ENCODE data around the gene FAM13A.

The FAM13A gene

GRCh38 chr4:88975958-88976774 is 80.8 kb downstream of the FAM13A start:
- Histone ChIP-seq H3K9me3 (ENCODE audit: low read length) (no peaks in the 10 kb centered on the region), H3K9ac (ENCODE audit: low read length) (no peak overlapping the region), H3K27me3 (ENCODE audit: control insufficient read depth in 1 of 2, insufficient read depth in 2 of 2, low read length in 2 of 2) (no peaks in the 10 kb centered on the region), H3K4me1 (ENCODE audit: insufficient read depth, low read length) (no peaks in the 10 kb centered on the region), H3K27ac (ENCODE audit: low read depth, low read length) (no peak overlapping the region), H3K4me3 (ENCODE audit: low read depth in 1 of 2, low read length in 2 of 2) (no peak overlapping the region), H3K36me3 (ENCODE audit: insufficient read depth, low read length) (no peaks in the 10 kb centered on the region)

- Histone ChIP-seq H3K27me3 (ENCODE audit: control insufficient read depth in 1 of 2, insufficient read depth in 2 of 2, low read length in 2 of 2) (no peaks in the 10 kb centered on the region), H3K4me3 (ENCODE audit: low read depth in 1 of 2, low read length in 2 of 2) (no peak overlapping the region), H3K27ac (ENCODE audit: low read depth, low read length) (no peak overlapping the region), H3K9ac (ENCODE audit: low read length) (no peak overlapping the region), H3K9me3 (ENCODE audit: low read length) (no peaks in the 10 kb centered on the region), H3K4me1 (ENCODE audit: insufficient read depth, low read length) (no peaks in the 10 kb centered on the region), H3K36me3 (ENCODE audit: insufficient read depth, low read length) (no peaks in the 10 kb centered on the region)
These were observed 85.4 kb downstream of the FAM13A start for GRCh38 chr4:88971536-88971935.

GRCh38 chr4:88969746-88970145 is 87.2 kb downstream of the FAM13A start:
- Histone ChIP-seq H3K4me3 (ENCODE audit: low read depth in 1 of 2, low read length in 2 of 2) (no peak overlapping the region), H3K36me3 (ENCODE audit: insufficient read depth, low read length) (no peaks in the 10 kb centered on the region)

GRCh38 chr4:88969271-88969670 is 87.7 kb downstream of the FAM13A start:
- no peak overlapping the region for H3K9ac ChIP-seq (ENCODE audit: low read length)
- H3K36me3 ChIP-seq (ENCODE audit: insufficient read depth, low read length): no peaks in the 10 kb centered on the region
- H3K9me3 ChIP-seq (ENCODE audit: low read length): no peaks in the 10 kb centered on the region
- H3K27me3 ChIP-seq (ENCODE audit: control insufficient read depth in 1 of 2, insufficient read depth in 2 of 2, low read length in 2 of 2): no peaks in the 10 kb centered on the region
- no peak overlapping the region for H3K4me3 ChIP-seq (ENCODE audit: low read depth in 1 of 2, low read length in 2 of 2)
- H3K27ac ChIP-seq (ENCODE audit: low read depth, low read length): no peak overlapping the region
- H3K4me1 ChIP-seq (ENCODE audit: insufficient read depth, low read length): no peaks in the 10 kb centered on the region

More at GRCh38 chr4:88969746-88970145, 87.2 kb downstream of the FAM13A start:
- Histone ChIP-seq H3K9ac (ENCODE audit: low read length) (no peak overlapping the region), H3K4me1 (ENCODE audit: insufficient read depth, low read length) (no peaks in the 10 kb centered on the region), H3K27me3 (ENCODE audit: control insufficient read depth in 1 of 2, insufficient read depth in 2 of 2, low read length in 2 of 2) (no peaks in the 10 kb centered on the region), H3K9me3 (ENCODE audit: low read length) (no peaks in the 10 kb centered on the region), H3K27ac (ENCODE audit: low read depth, low read length) (no peak overlapping the region)

- H3K4me3 ChIP-seq (ENCODE audit: low read depth in 1 of 2, low read length in 2 of 2): no peak overlapping the region
- H3K4me1 ChIP-seq (ENCODE audit: insufficient read depth, low read length): no peaks in the 10 kb centered on the region
- no peaks in the 10 kb centered on the region for H3K9me3 ChIP-seq (ENCODE audit: low read length)
- H3K9ac ChIP-seq (ENCODE audit: low read length): no peak overlapping the region
- H3K27ac ChIP-seq (ENCODE audit: low read depth, low read length): no peak overlapping the region
- no peaks in the 10 kb centered on the region for H3K36me3 ChIP-seq (ENCODE audit: insufficient read depth, low read length)
- no peaks in the 10 kb centered on the region for H3K27me3 ChIP-seq (ENCODE audit: control insufficient read depth in 1 of 2, insufficient read depth in 2 of 2, low read length in 2 of 2)
These were observed 89.1 kb downstream of the FAM13A start for GRCh38 chr4:88967883-88968331.

- Histone ChIP-seq H3K4me3 (ENCODE audit: low read depth in 1 of 2, low read length in 2 of 2) (no peak overlapping the region), H3K36me3 (ENCODE audit: insufficient read depth, low read length) (no peaks in the 10 kb centered on the region), H3K4me1 (ENCODE audit: insufficient read depth, low read length) (no peaks in the 10 kb centered on the region), H3K9me3 (ENCODE audit: low read length) (no peaks in the 10 kb centered on the region), H3K9ac (ENCODE audit: low read length) (no peak overlapping the region), H3K27me3 (ENCODE audit: control insufficient read depth in 1 of 2, insufficient read depth in 2 of 2, low read length in 2 of 2) (no peaks in the 10 kb centered on the region), H3K27ac (ENCODE audit: low read depth, low read length) (no peak overlapping the region)
These were observed 91.9 kb downstream of the FAM13A start for GRCh38 chr4:88965053-88965452.

- no peaks in the 10 kb centered on the region for H3K9me3 ChIP-seq (ENCODE audit: low read length)
- H3K4me3 ChIP-seq (ENCODE audit: low read depth in 1 of 2, low read length in 2 of 2): no peak overlapping the region
- H3K27ac ChIP-seq (ENCODE audit: low read depth, low read length): no peak overlapping the region
- no peaks in the 10 kb centered on the region for H3K27me3 ChIP-seq (ENCODE audit: control insufficient read depth in 1 of 2, insufficient read depth in 2 of 2, low read length in 2 of 2)
- H3K36me3 ChIP-seq (ENCODE audit: insufficient read depth, low read length): no peaks in the 10 kb centered on the region
- H3K9ac ChIP-seq (ENCODE audit: low read length): no peak overlapping the region
- no peaks in the 10 kb centered on the region for H3K4me1 ChIP-seq (ENCODE audit: insufficient read depth, low read length)
These were observed 92.5 kb downstream of the FAM13A start for GRCh38 chr4:88964450-88964849.

- Histone ChIP-seq H3K27me3 (ENCODE audit: control insufficient read depth in 1 of 2, insufficient read depth in 2 of 2, low read length in 2 of 2) (no peaks in the 10 kb centered on the region), H3K27ac (ENCODE audit: low read depth, low read length) (no peak overlapping the region), H3K9ac (ENCODE audit: low read length) (no peak overlapping the region), H3K4me1 (ENCODE audit: insufficient read depth, low read length) (no peaks in the 10 kb centered on the region), H3K9me3 (ENCODE audit: low read length) (no peaks in the 10 kb centered on the region), H3K4me3 (ENCODE audit: low read depth in 1 of 2, low read length in 2 of 2) (no peak overlapping the region), H3K36me3 (ENCODE audit: insufficient read depth, low read length) (no peaks in the 10 kb centered on the region)
These were observed 93.2 kb downstream of the FAM13A start for GRCh38 chr4:88963817-88964216.

GRCh38 chr4:88962396-88962795 is 94.6 kb downstream of the FAM13A start:
- H3K4me1 ChIP-seq (ENCODE audit: insufficient read depth, low read length): peaks cover 7% of the 10 kb centered on the region
- no peaks in the 10 kb centered on the region for H3K36me3 ChIP-seq (ENCODE audit: insufficient read depth, low read length)
- no peaks in the 10 kb centered on the region for H3K27me3 ChIP-seq (ENCODE audit: control insufficient read depth in 1 of 2, insufficient read depth in 2 of 2, low read length in 2 of 2)
- H3K9me3 ChIP-seq (ENCODE audit: low read length): no peaks in the 10 kb centered on the region
- H3K4me3 ChIP-seq (ENCODE audit: low read depth in 1 of 2, low read length in 2 of 2): no peak overlapping the region
- no peak overlapping the region for H3K27ac ChIP-seq (ENCODE audit: low read depth, low read length)
- H3K9ac ChIP-seq (ENCODE audit: low read length): no peak overlapping the region

- H3K9ac ChIP-seq (ENCODE audit: low read length): no peak overlapping the region
- H3K4me1 ChIP-seq (ENCODE audit: insufficient read depth, low read length): peaks cover 7% of the 10 kb centered on the region
- H3K4me3 ChIP-seq (ENCODE audit: low read depth in 1 of 2, low read length in 2 of 2): no peak overlapping the region
- no peaks in the 10 kb centered on the region for H3K36me3 ChIP-seq (ENCODE audit: insufficient read depth, low read length)
- H3K27me3 ChIP-seq (ENCODE audit: control insufficient read depth in 1 of 2, insufficient read depth in 2 of 2, low read length in 2 of 2): no peaks in the 10 kb centered on the region
- H3K9me3 ChIP-seq (ENCODE audit: low read length): no peaks in the 10 kb centered on the region
- no peak overlapping the region for H3K27ac ChIP-seq (ENCODE audit: low read depth, low read length)
These were observed 96.4 kb downstream of the FAM13A start for GRCh38 chr4:88960576-88960975.

GRCh38 chr4:88958080-88958479 is 98.9 kb downstream of the FAM13A start:
- no peak overlapping the region for H3K4me3 ChIP-seq (ENCODE audit: low read depth in 1 of 2, low read length in 2 of 2)
- H3K27ac ChIP-seq (ENCODE audit: low read depth, low read length): no peak overlapping the region

GRCh38 chr4:88957570-88957969 is 99.4 kb downstream of the FAM13A start:
- Histone ChIP-seq H3K9me3 (ENCODE audit: low read length) (no peaks in the 10 kb centered on the region), H3K27ac (ENCODE audit: low read depth, low read length) (no peak overlapping the region), H3K4me1 (ENCODE audit: insufficient read depth, low read length) (peaks cover 7% of the 10 kb centered on the region), H3K9ac (ENCODE audit: low read length) (no peak overlapping the region), H3K4me3 (ENCODE audit: low read depth in 1 of 2, low read length in 2 of 2) (no peak overlapping the region), H3K27me3 (ENCODE audit: control insufficient read depth in 1 of 2, insufficient read depth in 2 of 2, low read length in 2 of 2) (no peaks in the 10 kb centered on the region), H3K36me3 (ENCODE audit: insufficient read depth, low read length) (no peaks in the 10 kb centered on the region)

More at GRCh38 chr4:88958080-88958479, 98.9 kb downstream of the FAM13A start:
- Histone ChIP-seq H3K9ac (ENCODE audit: low read length) (no peak overlapping the region), H3K27me3 (ENCODE audit: control insufficient read depth in 1 of 2, insufficient read depth in 2 of 2, low read length in 2 of 2) (no peaks in the 10 kb centered on the region), H3K4me1 (ENCODE audit: insufficient read depth, low read length) (peaks cover 7% of the 10 kb centered on the region), H3K36me3 (ENCODE audit: insufficient read depth, low read length) (no peaks in the 10 kb centered on the region), H3K9me3 (ENCODE audit: low read length) (no peaks in the 10 kb centered on the region)

All from muscle layer of colon (tissue), 2 donors.